ENCODE data around the gene CRTAC1. TPM values are rescaled to one million over a fixed set of nuclear protein-coding genes. Genes with fewer than 3 reads are reported as not detected.

The CRTAC1 gene
- total and polyA plus RNA-seq, 12 donors = 0.22 to 12.4 (median 1.4) TPM

GRCh38 chr10:97876402-97876801, 154.0 kb downstream of the CRTAC1 start:
- DNase-seq (no peak), ATAC-seq (no peak)
- no peaks in the 10 kb centered on the region for H3K9me3 ChIP-seq
- TF ChIP-seq CTCF (IDR thresholded peaks at IDR 0.05) = no peak
- H3K27me3 ChIP-seq = peaks cover 0 to 17% (median 0%) of the 10 kb centered on the region in 7 donors
- WGBS, 2 donors = 56 to 58% methylated on average over 4 of the region's 4 CpGs
- intact Hi-C loops (cut with DNase I) = no loop called here
- H3K27ac ChIP-seq = no peak overlapping the region
- no peak overlapping the region for H3K4me3 ChIP-seq
- H3K36me3 ChIP-seq = no peaks in the 10 kb centered on the region
- no peaks in the 10 kb centered on the region for H3K4me1 ChIP-seq

- Histone ChIP-seq H3K27ac (peak overlapping the region in 1 of 10 donors; percentile 31), H3K4me3 (no peak overlapping the region), H3K27me3 (peaks cover 0 to 21% (median 7%) of the 10 kb centered on the region in 7 donors), H3K36me3 (no peaks in the 10 kb centered on the region), H3K9me3 (no peaks in the 10 kb centered on the region), H3K4me1 (no peaks in the 10 kb centered on the region)
- intact Hi-C loops (cut with DNase I) = no loop called here
- ATAC-seq (peak; percentile 23 to 72 (median 62)), DNase-seq (peak in 1 of 2 donors; percentile 12)
- 64 to 70% methylated on average over 7 of the region's 7 CpGs for WGBS, 2 donors
- TF ChIP-seq CTCF (IDR thresholded peaks at IDR 0.05) = no peak
These were observed 155.0 kb downstream of the CRTAC1 start for GRCh38 chr10:97875391-97875790.

GRCh38 chr10:97874332-97874731, 156.1 kb downstream of the CRTAC1 start:
- peak overlapping the region in 1 of 10 donors; percentile 21 for H3K27ac ChIP-seq
- TF ChIP-seq CTCF (IDR thresholded peaks at IDR 0.05) = no peak
- no peak overlapping the region for H3K4me3 ChIP-seq
- ATAC-seq (no peak), DNase-seq (no peak)
- 76 to 85% methylated on average over 6 of the region's 6 CpGs for WGBS, 2 donors
- no peaks in the 10 kb centered on the region for H3K36me3 ChIP-seq
- H3K27me3 ChIP-seq = peaks cover 0 to 25% (median 10%) of the 10 kb centered on the region in 7 donors
- H3K4me1 ChIP-seq = peaks cover 0 to 5% (median under 1%) of the 10 kb centered on the region in 9 donors
- H3K9me3 ChIP-seq = no peaks in the 10 kb centered on the region
- intact Hi-C loops (cut with DNase I) = loop anchor here in 2 of 10 donors (5.0 kb wide), 1 partner anchor 82 kb away; no protein-coding TSS in a partner anchor

GRCh38 chr10:97873569-97873968, 156.9 kb downstream of the CRTAC1 start:
- Histone ChIP-seq H3K36me3 (no peaks in the 10 kb centered on the region), H3K4me3 (no peak overlapping the region), H3K4me1 (peaks cover 0 to 11% (median 8%) of the 10 kb centered on the region in 9 donors), H3K27ac (no peak overlapping the region), H3K27me3 (peaks cover 0 to 25% (median 10%) of the 10 kb centered on the region in 7 donors), H3K9me3 (no peaks in the 10 kb centered on the region)
- no peak for TF ChIP-seq CTCF (IDR thresholded peaks at IDR 0.05)
- intact Hi-C loops (cut with DNase I) = loop anchor here in 2 of 10 donors (5.0 kb wide), 1 partner anchor 81 kb away; no protein-coding TSS in a partner anchor
- 54 to 65% methylated on average over 6 of the region's 6 CpGs for WGBS, 2 donors
- ATAC-seq (peak in 1 of 8 donors; percentile 15), DNase-seq (no peak)
